Measurements from ENCODE around the gene HIPK2.

The HIPK2 gene

GRCh38 chr7:139750459-139751095, 27.2 kb downstream of the HIPK2 start:
- peak in 3 of 6 experiments; percentile 6 to 22 (median 12) for DNase-seq

DNA sequence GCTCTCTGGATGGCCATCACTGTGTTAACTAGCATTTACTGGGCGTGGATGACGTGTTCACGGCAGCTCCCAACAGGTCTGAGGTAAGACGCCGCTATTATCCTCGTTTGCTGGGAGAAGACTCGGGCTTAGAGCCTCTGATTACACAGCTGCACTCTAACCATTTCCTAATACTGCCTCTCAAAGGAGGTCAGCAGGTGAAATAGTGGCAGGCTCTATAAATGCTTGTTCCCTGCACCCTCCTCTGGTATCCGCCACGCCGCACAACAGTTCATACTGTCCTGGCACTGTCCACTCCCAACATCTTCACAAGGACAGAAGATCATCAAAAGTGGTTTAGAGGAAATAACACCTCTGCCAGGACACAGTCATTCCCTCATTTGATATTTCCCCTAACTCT, 28.3 kb downstream of the HIPK2 start:
- DNase-seq: no peak

DNA sequence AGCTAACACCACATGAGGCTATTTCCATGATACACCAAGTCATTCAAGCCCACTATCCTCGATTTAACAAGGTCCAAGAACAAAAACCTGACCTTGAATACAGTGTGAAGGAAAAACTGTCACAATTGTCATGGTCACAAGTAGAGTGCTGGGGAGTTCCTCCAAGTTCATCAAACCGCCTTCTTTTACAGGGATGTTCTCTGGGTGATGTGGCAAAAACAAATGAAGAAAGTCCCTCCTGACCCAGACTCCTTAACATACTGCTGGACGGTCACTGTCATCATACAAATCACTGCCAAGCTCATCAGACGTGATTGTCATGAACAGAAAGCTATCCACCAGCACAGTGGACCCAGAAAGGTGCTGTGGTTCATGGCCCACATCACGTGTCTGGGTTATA, 28.9 kb downstream of the HIPK2 start:
- no peak for DNase-seq

DNA sequence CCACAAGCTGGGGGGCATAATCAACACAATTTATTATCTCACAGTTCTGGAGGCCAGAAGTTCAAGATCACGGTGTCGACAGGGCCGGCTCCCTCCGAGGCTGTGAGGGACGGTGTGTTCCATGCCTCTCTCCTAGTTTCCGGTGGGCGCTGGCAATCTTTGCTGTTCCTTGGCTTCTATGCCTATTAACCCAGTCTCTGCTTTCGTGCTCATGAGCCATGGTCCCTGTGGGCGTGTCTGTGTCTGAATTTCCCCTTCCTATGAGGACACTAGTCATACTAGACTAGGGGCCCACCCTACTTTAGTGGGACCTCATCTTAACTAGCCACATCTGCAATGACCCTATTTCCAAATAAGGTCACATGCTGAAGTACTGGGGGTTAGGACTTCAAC, 29.4 kb downstream of the HIPK2 start:
- no peak for DNase-seq

- no peak for DNase-seq
Measured at GRCh38 chr7:139747662-139748372, 30.0 kb downstream of the HIPK2 start.

DNA sequence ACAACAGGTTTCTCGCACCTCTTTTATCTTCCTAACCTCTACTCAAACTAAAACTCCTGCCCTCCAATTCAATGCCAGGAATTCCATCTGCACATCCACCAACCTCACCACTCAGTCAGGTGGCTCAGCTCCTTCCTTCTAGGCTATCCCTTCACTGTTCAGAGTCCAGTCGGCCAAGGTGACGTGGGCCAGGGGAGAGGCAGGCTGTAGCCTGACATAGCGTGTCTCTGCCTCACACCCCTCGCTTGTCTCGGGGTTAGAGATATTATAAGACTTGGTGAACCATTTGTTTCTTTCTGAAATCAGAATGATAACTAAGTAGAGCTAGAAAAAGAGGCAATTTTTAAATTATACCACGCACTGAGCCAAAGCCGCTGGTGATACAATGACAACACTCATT, 31.1 kb downstream of the HIPK2 start:
- no peak for DNase-seq

GRCh38 chr7:139745678-139746143, 32.1 kb downstream of the HIPK2 start:
- DNase-seq: no peak

GRCh38 chr7:139744768-139745677, 32.8 kb downstream of the HIPK2 start:
- no peak for DNase-seq

GRCh38 chr7:139743967-139744767, 33.6 kb downstream of the HIPK2 start:
- DNase-seq: no peak

- no peak for DNase-seq
Measured at GRCh38 chr7:139743267-139743966, 34.4 kb downstream of the HIPK2 start.

DNA sequence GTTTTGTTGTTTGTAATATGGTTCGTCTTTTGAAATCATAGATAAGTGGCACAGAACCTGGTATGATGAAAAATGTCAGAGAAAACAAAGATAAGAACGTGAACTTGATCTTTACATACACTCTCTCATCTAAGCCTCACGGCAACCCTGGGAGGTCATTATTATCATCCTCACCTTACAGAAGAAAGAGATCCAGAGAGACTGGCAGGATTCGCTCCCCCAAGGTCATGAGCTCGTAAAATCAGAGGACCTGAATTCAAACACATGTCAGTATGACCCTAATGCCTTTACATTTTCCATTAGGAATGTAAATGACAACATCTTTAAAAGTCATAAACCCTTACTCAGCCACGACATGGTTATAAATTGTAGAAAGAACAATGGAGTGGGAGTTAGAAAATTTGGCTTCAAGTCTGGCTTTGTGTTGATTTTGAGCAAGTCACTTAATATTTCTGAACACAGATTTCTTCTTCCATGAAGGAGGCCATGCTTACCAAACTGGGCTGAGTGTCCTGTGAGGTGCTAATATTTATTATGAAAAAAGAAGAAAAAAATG, 35.9 kb downstream of the HIPK2 start:
- no peak for DNase-seq

DNA sequence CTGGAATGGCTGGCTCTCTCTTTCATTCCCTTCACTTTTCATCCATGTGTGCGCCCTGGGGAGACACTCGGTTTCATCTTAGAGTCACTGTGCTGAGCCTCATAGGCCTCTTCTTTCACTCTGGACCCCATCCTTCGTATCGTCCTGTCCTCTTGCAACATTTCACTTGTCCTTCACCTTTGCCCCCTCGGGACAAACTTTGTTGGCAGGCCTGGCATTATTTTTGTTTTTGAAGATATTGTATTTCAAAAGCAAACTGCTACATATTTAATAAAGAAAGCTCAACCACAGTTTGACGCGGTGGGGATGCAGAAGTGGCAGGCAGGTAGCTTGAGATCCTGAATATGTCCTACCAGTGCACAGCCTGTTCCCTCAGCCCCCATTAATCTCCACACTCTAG, 36.6 kb downstream of the HIPK2 start:
- DNase-seq: no peak

DNA sequence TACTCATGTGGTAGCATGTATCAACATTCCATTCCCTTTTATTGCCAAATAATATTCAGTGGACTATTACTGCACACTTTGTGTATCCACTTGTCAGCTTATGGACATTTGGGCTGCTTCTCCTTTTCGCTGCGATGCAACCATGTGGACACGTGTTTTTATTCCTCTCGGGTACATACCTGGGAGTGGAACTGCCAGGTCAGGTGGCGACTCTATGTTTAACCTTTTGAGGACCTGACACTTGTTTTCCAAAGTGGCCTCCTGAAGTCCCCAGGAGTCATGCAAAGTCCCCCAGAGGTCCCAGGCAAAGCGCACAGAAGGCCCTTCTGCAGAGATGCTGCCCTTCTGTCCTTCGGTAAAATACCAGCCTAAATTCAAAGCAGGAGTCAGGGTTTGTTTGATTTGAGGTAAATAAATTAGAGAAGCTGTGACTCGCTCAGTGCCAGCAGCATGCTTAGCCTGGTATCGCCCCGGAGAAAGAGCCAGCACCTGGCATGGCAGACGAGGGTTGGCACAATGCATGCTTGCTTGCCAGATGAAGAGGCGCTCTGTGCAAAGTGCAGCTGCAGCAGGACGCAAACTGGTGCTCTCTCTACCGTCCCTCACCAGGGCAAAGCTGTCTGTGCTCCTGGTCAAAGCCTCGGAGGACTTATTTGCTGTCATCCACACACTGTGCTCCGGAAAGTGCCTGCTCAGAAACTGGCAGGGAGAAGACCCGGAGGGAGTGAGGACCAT, 37.8 kb downstream of the HIPK2 start:
- no peak for DNase-seq

- DNase-seq: no peak
Measured at GRCh38 chr7:139738772-139739171, 39.0 kb downstream of the HIPK2 start.

GRCh38 chr7:139738101-139738489, 39.7 kb downstream of the HIPK2 start:
- DNase-seq: no peak

DNA sequence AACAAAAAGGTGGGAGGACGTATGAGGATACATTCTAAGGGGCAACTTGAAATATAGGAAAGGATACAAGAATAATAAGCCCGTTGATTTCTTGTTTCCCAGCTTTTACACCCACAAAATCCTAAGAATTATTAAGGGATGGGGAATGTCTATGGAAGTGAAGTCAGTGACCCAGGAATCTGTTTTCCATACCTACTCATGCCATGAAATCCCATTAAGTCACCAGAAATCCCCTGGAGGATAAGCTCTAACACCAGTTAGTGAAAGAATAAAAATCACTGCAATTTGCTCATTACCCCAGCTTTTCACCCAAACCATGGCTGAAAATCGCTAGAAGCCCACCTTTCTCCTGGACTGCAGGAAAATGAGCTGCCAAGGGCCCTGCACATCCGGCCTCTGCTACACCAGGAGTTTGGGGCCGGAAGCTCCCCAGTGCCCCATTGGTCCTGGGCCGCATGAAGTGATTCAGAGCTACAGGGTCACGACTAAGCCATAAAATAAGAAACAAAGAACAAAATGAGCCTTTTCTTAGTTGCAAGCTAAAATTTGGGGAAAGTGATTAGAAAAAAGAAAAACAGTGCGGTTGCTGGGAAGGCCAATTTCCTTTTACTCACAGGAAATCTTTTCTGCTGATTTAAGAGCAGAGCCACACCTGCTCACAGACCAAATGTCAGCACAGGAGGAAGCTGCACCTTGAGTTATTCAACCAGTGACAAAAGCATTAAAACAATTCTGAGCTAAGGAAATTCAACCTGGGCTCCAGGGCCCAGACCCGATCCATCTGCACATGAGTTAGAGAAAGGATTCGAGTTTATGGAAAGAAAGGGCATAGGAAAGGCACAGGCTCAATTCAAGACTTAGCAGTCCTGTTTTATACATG, 40.3 kb downstream of the HIPK2 start:
- peak in 4 of 6 experiments; percentile 5 to 49 (median 21) for DNase-seq

DNA sequence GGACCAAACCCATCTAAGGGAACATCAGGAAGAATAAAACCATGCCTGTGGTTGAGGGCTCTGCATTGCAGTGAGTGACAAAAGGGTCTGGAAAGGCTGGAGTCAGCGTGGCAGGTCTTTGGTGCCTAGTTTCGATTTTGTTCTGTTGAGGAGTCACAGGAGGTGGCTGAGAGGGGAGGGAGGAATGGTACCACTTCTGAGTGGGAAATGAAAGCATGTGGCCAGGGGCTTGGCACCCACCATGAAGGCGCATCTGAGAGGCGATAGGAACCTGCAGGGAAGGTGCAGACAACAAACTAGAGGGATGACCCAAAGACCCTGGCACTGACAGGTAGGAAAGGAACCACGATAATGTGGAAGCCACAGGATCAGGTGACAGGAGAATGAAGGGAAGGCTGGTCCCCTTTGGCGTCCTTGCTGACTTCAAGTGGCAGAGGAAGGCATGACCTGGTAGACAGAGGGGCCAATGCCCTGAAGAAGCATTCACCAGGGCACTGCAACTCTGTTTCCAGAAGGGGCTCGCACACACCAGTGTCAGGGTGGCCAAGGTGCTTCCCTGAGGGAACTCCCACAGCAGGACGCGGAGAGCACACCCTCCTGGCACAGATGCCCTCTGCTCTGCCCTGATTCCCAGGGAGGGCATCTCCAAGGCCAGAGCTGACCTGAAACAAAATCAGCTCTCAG, 41.7 kb downstream of the HIPK2 start:
- no peak for DNase-seq

GRCh38 chr7:139735466-139735865, 42.3 kb downstream of the HIPK2 start:
- no peak for DNase-seq

GRCh38 chr7:139734395-139734794, 43.4 kb downstream of the HIPK2 start:
- DNase-seq: no peak

Data from stimulated activated naive CD4-positive, alpha-beta T cell (primary cell).